GM18870 (cell line): ENCODE measurements around the gene JAKMIP2.
"Not testable (repeated sequence)": the region's sequence is repeated elsewhere in the genome, so short reads cannot be mapped to it uniquely, and the experiment has no call there.

ENCODE experiments used
- ATAC-seq: cut with Tn5 transposase; IDR thresholded peaks from one replicate; pipeline ENCODE4 v1.9.1; 2021; ENCODE audit warnings: moderate library complexity; ENCODE audit not compliant: unreplicated experiment

Gene JAKMIP2

GRCh38 chr5:147750065-147750464 is 32.5 kb downstream of the JAKMIP2 start:
- ATAC-seq, result no peak

- no peak for ATAC-seq
Measured at GRCh38 chr5:147748590-147748989, 33.9 kb downstream of the JAKMIP2 start.

- no peak for ATAC-seq
Measured at GRCh38 chr5:147746986-147747385, 35.5 kb downstream of the JAKMIP2 start.

- ATAC-seq, result no peak
Measured at GRCh38 chr5:147743678-147744374, 38.7 kb downstream of the JAKMIP2 start.

- no peak for ATAC-seq
Measured at GRCh38 chr5:147743012-147743411, 39.5 kb downstream of the JAKMIP2 start.

- ATAC-seq, result no peak
Measured at GRCh38 chr5:147742151-147742550, 40.4 kb downstream of the JAKMIP2 start.

- ATAC-seq, result no peak
Measured at GRCh38 chr5:147740864-147741263, 41.7 kb downstream of the JAKMIP2 start.

GRCh38 chr5:147737921-147738320 is 44.6 kb downstream of the JAKMIP2 start:
- ATAC-seq, result no peak

- no peak for ATAC-seq
Measured at GRCh38 chr5:147735621-147736125, 46.9 kb downstream of the JAKMIP2 start.

- no peak for ATAC-seq
Measured at GRCh38 chr5:147734894-147735293, 47.6 kb downstream of the JAKMIP2 start.

- no peak for ATAC-seq
Measured at GRCh38 chr5:147733075-147733474, 49.5 kb downstream of the JAKMIP2 start.

- no peak for ATAC-seq
Measured at GRCh38 chr5:147732291-147732883, 50.1 kb downstream of the JAKMIP2 start.

- no peak for ATAC-seq
Measured at GRCh38 chr5:147731431-147732290, 50.9 kb downstream of the JAKMIP2 start.

- no peak for ATAC-seq
Measured at GRCh38 chr5:147727200-147727599, 55.3 kb downstream of the JAKMIP2 start.

- ATAC-seq, result not testable (repeated sequence)
Measured at GRCh38 chr5:147721191-147721960, 61.2 kb downstream of the JAKMIP2 start.

- ATAC-seq, result no peak
Measured at GRCh38 chr5:147713550-147714295, 68.8 kb downstream of the JAKMIP2 start.

GRCh38 chr5:147712598-147712997 is 69.9 kb downstream of the JAKMIP2 start:
- no peak for ATAC-seq

- ATAC-seq, result no peak
Measured at GRCh38 chr5:147712019-147712418, 70.5 kb downstream of the JAKMIP2 start.

- no peak for ATAC-seq
Measured at GRCh38 chr5:147711019-147711418, 71.5 kb downstream of the JAKMIP2 start.

- no peak for ATAC-seq
Measured at GRCh38 chr5:147708708-147709107, 73.8 kb downstream of the JAKMIP2 start.
